HL-60/S4 treated with phorbol 12-myristate 13-acetate at 8.2 ng/mL for 4 days and 3 days (cell line): Measurements from ENCODE around the gene ACBD4.

ENCODE experiments used
- in situ Hi-C: fragments of 300-500 bp; cut with MboI; formaldehyde crosslinking; loops from 2 replicates; pipeline ENCODE4 v1.15.0; 2022; ENCODE audit warnings: low sequenced_read_pairs

The ACBD4 gene

DNA sequence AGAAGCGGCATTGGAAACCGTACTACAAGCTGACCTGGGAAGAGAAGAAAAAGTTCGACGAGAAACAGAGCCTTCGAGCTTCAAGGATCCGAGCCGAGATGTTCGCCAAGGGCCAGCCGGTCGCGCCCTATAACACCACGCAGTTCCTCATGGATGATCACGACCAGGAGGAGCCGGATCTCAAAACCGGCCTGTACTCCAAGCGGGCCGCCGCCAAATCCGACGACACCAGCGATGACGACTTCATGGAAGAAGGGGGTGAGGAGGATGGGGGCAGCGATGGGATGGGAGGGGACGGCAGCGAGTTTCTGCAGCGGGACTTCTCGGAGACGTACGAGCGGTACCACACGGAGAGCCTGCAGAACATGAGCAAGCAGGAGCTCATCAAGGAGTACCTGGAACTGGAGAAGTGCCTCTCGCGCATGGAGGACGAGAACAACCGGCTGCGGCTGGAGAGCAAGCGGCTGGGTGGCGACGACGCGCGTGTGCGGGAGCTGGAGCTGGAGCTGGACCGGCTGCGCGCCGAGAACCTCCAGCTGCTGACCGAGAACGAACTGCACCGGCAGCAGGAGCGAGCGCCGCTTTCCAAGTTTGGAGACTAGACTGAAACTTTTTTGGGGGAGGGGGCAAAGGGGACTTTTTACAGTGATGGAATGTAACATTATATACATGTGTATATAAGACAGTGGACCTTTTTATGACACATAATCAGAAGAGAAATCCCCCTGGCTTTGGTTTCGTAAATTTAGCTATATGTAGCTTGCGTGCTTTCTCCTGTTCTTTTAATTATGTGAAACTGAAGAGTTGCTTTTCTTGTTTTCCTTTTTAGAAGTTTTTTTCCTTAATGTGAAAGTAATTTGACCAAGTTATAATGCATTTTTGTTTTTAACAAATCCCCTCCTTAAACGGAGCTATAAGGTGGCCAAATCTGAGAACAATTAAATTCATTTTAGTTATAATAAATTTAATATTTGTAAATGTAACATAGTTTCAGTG, 14.5 kb downstream of the ACBD4 start:
- in situ Hi-C loops = no loop called here

DNA sequence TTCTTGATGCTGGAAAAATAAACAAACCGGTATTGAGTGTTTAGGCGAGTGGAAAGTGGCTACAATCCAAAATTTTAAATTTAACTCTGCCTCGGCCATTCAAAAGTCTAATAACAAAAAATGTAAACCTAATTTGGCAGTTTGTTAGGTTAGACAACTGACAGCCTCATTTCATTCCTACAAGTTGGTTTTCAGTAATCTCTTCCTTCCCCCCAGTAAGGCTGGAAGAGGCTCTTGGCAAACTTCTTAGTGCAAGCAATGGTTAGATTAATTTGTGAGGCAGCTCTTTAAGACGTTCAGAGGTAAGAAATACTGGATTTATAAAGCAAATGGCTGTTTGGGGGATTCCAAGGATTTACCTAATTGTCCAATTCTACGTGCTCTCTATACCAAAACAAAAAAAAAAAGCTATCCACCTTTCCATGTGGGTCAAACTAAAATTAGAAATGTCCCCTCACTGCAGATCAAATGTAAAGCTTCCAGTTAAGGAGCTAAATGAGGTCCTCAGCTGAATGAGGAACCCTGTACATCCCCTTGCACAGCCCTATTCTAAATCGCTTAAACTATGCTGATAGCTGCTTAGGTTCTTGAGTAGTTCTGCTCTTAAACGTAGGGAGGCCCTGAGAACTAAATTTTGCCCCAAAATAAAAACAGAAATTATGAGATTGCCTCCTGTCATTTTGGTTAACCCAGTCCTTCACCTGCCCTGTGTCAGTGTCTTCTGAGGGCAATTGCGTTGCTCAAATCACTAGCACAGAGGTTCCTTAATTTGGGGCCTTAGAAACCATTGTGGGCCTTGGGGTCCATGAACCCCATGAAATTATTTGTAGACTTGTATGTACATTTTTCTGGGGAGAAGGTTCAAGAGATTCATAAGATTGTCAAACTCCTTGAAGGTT, 15.7 kb downstream of the ACBD4 start:
- in situ Hi-C loops = no loop called here

DNA sequence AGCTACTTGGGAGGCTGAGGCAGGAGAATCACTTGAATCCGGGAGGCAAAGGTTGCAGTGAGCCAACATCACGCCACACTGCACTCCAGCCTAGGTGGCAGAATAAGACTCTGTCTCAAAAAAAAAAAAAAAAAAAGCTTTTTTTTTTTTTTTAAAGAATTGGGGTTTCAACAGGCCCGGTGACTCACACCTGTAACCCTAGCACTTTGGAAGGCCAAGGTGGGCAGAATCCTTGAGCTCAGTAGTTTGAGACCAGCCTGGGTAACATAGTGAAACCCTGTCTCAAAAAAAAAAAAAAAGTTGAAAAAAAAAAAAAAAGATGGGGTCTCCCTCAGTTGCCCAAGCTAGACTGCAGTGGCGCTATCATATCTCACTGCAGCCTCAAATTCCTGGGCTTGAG, 19.5 kb downstream of the ACBD4 start:
- in situ Hi-C loops = no loop called here

DNA sequence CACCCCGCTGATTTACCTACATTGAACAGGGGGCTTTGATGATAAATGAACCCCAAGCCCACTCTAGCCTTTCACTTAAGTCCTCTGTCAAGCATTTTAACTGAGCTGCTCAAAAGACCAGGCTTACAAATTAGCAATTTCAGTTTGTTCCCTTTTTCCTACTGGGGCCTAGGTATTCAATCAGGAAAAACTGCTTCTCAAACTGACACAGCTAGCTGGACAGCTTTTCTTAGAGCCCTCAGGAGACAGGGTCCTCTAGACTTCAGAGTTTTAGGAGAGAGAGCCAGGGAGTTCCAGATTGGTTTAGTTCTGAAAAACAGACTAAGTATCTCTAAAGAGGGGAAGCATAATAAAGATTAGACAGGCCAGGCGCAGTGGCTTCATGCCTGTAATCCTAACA, 20.0 kb downstream of the ACBD4 start:
- in situ Hi-C loops = no loop called here

DNA sequence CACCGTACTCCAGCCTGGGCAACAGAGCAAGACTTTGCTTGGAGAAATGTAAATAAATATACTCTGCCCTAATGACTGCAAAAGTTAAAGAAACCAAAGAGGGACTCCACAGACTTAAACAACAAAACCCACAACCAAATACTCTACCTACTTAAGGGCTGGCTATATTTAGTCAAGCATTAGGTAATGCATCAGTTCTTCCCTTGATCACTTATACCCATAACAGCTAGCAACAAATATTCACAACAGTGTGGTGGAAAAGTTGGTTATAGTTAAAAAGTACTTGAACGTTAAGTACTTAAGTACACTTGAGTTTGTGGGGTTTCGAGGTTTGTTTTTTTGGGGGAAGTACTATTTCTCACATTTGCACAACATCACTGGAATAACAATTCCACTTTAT, 20.8 kb downstream of the ACBD4 start:
- in situ Hi-C loops = no loop called here

DNA sequence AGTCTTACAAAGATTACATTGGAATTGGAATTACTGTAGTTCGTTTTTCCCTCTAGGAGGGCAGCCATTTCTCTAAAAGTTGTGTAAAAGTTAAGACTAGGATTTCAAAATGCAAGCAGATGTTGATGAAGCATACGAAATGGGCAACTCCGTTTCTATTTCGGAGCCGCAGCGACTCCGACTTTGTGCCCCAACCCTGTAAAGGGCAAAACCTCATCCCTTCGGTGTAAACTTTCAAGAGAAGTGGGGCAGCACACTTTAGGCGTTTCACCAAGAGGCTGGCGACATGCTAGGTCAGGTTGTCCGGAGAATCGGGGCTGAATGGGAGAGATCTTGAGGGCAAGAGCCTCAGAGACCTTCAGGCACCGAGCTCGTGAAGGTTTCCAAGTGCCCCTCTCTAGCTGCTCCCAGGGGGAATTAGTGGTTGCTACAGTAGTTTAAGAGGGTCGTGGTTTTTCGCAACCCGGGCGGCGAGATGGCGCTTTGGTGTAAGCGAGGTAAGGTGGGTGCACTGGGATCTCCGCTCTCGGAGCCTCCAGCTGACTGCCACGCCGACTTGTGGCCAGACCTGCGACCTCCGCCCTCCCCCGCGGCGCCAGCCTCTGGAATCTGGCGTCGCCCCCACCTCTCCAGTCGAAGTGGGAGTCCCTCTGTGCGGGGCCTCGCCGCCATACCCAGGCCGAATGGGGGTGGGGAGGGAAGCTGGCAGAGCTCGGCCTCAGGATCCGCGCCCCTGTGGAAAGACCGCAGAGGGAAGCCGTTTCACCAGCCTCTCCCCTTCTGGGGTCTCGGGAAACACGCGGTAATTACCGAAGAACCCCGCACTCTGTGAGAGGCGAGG, 25.2 kb downstream of the ACBD4 start:
- in situ Hi-C loops = no loop called here

DNA sequence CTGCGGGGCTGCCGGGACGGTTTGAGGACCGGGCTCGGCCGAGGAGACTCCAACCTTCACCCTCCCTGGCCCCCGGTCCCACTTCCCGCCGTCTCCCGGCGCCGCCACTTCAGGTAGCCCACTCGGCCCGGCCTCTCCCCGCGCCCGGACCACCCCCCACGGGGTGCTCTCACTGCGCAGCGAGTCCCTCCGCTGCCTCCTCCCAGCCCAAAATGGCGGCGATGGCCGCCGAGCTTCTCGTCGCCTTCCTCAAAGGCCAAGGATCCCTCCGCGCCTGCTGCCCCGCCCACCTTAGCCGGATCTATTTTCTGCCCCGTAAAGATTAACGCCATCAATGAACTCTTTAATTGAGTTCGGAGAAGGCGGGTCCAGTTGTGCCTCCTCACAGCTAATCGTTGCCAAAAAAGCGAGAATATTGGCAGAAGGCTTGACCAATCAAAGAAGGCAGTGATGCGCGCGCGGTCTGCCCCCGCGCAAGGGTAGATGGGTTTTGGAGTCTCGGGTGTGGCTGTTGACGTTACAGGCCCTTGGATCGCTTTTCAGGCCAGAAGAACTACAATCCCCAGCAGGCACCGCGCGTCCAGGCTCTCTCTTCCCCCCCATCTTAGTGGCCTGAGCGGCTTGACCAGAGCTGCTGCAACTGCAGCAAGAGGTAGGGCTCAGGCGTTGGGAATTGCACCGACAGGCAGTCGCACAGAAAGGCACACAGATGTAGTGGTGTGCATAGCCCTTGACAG, 26.0 kb downstream of the ACBD4 start, which contains the start of gene HEXIM2:
Gene HEXIM2, plus strand, starts transcription at position 588 of the 737 bp plus-strand sequence. CDS start 919 bp downstream, outside the sequence.
- in situ Hi-C loops = no loop called here

DNA sequence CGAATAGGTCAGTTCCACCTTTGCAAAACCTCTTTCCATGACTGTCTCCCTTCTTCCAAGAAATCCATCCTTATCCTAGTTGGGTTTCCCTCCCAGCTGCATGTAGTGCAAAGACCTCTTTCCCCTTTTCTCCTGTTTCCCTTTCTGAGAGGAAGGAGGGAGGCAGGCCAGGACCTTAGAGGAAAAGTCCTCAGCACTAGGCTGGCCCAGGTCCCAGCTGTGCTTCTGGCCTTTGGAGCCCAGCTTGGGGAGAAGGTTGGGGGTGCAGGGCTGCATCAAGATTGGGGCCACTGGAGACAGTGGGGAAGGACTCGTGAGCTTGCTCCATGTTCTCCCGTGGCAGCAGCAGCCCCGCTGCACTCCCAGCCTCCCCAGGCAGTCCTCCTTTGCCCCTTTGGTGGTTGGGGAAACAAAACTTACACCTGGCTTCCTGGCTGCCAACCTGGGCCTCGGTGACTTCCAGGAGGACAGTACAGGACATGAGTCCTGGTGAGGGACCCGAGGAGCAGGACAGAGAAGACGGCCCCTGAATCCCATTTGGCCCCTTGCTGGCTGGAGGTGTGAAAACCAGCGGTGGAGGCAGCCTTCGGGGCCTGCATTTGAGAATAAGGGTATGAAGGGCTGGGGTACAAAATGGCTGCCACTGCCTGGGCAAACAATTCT, 26.7 kb downstream of the ACBD4 start:
- in situ Hi-C loops = no loop called here

DNA sequence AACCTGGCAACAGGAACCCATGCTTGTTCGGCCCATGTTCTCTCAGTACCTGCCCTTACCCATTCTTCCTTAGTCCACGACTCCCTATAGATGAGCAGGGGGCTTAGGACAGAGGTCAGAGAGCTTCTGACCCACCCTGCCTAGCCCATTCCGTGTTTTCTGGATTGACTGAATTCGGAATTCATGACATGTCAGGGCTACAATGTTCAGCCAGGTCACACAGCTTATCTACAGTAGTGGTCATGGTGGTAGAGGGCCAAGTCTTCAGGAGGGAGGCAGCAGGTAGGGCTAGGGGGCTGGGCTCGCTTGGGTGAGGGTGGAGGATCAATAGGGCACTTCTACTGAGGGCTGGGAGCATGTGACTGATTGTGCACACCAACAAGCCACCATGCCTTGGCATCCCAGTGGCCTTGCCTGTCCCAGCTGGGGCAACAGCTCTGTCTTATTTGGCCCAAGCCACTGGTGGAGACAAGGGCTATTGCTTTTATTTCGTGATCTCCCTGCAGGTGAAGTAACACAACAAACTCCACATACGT, 29.3 kb downstream of the ACBD4 start:
- in situ Hi-C loops = no loop called here

DNA sequence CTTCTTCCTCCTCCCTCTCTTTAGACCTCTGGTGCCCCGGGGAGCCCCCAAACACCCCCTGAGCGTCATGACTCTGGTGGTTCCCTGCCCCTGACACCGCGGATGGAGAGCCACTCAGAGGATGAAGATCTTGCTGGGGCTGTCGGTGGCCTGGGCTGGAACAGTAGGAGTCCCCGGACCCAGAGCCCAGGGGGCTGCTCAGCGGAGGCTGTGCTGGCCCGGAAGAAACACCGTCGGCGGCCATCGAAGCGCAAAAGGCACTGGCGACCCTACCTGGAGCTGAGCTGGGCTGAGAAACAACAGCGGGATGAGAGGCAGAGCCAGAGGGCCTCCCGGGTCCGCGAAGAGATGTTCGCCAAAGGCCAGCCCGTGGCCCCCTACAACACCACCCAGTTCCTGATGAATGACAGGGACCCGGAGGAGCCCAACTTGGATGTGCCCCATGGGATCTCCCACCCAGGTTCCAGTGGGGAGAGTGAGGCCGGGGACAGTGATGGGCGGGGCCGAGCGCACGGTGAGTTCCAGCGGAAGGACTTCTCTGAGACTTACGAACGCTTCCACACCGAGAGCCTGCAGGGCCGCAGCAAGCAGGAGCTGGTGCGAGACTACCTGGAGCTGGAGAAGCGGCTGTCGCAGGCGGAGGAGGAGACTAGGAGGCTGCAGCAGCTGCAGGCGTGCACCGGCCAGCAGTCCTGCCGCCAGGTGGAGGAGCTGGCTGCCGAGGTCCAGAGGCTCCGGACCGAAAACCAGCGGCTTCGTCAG, 33.7 kb downstream of the ACBD4 start:
- in situ Hi-C loops = no loop called here

DNA sequence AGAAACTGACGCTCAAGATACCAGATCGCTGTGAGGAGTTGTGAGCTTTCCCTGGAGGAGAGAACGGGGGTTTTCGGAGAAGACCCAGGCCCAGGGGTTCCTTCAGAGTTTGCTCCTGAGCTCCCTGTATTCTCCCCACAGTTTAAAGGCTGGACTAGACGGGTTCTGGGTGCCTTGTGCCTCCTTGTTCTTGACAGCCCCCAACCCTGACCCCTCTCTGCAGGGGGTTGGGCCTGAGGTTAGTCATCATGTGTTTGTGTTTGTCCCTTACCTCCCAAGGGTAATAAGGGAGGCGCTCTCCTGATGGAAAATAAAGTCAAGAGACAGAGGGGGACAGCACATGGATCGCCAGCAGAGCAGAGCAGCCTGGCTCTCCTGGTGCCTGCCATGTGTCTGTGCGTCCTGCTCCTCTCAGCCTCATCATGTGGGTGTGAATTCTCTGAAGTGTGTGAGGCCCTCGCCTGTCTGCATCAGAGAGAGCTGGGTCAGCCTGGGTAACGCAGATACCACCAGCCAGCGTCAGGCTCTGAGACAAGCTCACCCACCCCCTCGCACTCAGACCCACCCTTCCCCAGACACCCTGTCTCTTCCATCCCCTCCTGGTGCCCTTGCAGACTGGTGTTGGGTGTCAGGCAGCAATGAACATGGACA, 34.9 kb downstream of the ACBD4 start:
- in situ Hi-C loops = no loop called here

DNA sequence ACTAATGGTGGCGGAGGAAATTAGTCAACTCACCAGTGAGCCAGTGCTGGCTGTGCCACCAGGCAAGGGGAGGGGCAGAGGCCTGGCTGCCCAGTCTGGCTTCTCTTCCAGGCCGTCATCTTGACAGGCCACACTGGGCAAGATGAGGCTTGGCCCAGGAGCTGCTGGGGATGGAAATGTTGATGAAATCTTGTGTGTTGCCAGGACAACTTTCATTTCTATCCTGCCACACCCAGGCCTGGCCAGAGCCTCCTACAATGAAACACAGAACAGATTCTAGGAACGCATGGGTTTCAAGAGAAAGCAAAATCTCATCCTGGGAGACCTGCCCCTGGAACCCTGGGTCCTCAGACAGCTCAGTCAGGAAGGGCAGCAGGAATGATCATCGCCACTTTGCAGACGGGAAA, 35.4 kb downstream of the ACBD4 start:
- in situ Hi-C loops = no loop called here

DNA sequence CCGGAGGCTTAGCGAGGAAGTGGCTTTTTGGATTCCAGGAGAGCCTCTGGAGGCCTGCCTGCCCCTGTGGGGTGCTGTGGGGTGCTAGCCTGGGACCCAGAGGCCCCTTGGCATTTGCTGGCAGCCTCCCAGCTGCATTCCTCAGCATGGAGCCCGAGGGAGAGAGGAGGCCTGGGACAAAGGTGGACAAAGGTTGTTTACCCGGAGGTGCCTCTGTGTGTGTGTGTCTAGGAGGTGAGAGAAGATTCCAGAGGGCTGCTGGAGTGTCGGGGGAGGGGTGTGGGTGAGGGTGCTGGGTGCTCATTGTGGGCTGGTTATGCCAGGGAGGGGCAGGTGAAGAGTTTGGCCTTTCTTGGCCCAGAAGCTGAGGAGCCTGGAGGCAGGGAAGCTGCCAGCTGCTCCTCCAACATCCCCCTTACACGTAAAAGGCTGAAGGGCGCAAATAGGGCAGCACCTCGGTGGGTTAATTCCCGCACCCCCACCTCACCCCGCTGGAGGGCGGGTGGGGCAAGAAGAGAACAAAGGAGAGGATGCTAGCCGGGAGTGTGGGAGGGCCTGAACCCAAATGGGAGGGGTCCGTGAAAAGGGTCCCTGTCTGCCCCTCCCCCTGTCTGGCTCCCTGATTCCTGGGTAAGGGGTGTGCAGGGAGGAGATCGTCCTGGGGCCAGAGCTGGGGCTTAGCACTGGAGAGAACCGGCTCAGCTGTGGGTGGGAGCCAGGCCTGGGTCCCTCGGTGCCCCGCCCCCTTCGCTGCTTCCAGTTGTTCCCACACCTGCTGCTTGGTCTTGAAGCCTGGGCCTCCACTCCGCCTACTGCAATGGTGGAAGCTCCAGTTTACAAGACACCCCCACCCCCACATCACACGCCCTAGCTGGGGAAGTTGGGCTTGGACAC, 36.1 kb downstream of the ACBD4 start:
- in situ Hi-C loops = no loop called here

DNA sequence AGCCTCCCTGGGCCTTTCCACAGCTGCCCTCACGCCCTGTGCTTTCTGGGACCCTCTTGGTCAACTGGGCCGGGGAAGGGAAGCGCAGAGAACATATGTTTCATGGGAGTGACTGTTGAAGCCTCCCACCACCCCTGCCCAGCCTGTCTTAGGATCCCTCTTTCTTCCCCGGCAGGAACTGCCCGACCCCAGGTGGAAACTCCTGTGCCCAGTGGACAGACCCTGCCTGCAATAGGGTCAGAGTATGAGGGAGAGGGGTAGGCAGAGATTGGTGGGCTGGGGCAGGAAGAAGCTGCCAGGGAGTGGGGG, 36.7 kb downstream of the ACBD4 start:
- in situ Hi-C loops = no loop called here

DNA sequence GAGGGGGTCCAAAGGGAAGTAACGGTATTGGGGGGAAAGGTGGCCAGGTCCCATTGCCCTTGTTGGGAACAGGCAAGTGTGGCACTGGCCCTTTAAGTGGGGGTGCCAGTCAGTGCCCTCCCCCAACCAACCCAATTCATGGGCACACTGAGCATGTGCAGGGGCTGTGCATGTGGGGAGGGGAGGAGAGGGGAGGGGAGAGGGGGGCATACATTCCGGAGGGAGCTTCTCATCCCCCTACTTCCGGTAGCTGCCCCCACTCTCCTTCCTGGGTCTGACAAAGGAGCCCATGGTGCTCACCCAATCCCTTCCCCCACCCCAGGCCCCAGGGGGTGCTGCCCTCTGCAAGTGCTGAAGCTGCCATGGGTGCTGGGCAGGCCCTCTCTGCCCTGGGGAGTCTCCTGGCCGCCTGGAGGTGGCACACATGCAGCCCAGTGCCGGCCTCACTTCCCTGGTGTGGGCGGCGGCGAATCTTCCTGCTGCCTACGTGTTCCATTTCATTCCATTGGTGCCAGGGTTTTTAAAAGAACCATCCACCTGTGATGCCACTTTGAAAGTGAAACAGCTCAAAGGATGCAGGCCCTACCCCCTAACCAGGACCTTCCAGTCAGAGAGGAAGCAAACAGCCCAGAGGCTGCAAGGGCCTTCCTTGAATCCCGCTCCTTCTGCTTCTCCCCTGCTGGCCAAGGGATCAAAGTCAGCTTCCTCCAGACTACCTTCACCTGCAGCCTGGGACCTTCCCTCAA, 37.2 kb downstream of the ACBD4 start:
- in situ Hi-C loops = no loop called here

DNA sequence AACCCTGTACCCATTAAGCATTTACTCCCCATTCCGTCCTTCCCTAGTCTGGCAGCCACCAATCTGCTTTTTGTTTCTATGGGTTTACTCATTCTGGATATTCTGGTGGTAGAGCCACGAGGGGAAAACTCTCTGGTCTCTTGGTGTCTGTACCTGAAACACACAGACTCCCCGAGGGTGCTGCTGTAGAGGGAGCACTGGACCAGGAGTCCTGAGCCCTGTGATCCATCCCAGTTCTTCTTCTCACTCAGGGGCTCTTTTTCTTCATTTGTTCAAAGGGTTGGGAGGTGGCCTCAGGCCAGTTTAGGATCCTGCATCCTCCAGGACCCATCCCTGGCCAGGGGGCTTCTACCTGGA, 40.2 kb downstream of the ACBD4 start:
- in situ Hi-C loops = no loop called here

DNA sequence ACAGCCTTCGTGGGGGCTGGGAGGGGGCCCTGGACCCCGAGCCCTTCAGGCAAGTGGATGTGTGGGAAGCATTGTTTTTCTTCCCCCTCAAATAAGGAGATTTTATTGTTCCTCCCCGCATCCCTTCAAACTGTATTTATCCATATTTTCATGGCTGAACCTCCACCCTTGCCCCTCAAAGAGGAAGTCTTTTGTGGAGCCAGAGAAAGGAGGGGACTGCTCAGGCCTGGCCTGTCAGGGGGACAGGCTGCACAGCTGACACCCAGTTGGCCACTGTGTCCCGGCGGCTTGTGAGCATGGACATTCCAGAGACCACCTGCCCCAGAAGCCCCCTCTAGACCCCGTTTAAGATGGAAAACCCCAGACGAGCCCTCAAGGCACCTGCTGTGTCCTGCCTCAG, 42.1 kb downstream of the ACBD4 start:
- in situ Hi-C loops = no loop called here
